Stimulated activated CD4-positive, alpha-beta T cell treated with anti-CD3 and anti-CD28 coated beads, Interleukin-4, amount 100 ng/mL, for 24 hours (primary cell): Measurements from ENCODE around the gene PIGK.

Experiments used
- DNase-seq: peaks from one replicate; pipeline ENCODE4 v3.0.0-alpha.2; 2020

PIGK gene

DNA sequence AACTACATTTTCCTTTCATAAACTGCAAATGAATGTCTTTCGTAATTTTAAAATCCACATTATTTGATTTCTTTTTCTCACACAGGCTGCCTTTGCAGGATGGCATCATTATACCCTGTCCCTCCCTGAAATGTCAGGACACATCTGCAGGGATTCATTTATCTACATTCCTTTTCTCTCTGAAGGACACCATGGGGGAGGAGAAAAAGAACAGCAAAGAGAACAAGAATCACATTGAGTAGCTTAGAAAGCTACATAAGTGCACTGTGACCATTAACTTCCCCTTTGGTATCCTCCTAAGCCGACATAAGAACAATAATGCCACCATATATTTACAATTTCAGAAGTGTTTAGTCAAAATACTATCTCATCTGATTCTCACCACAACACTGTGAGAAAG is 129.5 kb downstream of the PIGK start:
- no peak for DNase-seq

DNA sequence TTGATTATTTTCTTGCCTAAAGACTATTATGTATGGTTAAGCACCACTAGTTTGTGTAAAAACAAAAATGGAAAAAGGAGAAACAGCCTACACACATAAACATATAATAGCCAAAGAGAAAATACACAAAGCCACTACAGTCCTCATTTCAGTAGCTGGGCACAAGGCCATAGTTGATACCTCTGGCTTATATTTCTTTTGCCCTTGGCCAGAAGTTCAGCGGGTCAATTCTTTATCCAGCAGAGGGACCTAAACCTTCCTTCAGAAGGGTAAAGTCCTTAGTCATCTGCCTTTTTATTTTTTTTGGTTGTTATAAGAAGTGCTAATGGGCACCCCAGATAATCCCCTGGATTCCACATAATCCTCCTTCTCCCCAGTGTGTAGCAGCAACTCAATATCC is 134.1 kb downstream of the PIGK start:
- no peak for DNase-seq

DNA sequence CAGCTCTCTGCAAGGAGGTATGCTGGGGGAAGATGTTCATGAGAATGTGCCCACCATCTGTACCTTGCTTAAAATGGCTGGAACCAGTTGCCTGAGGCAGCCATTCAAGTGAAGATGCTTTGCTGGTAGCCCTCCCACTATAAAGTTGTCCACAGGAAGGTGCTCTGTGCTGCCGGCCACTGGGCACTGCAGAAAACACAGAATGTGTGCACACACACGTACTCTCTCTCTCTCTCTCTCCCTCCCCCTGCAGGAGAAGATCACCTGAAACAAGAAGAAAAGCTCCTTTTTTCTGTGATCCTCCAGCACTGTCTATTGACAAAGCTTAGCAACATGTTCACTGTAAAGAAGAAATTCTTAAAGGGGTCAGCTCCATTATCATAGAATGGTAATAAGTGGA is 134.8 kb downstream of the PIGK start:
- DNase-seq = no peak

DNA sequence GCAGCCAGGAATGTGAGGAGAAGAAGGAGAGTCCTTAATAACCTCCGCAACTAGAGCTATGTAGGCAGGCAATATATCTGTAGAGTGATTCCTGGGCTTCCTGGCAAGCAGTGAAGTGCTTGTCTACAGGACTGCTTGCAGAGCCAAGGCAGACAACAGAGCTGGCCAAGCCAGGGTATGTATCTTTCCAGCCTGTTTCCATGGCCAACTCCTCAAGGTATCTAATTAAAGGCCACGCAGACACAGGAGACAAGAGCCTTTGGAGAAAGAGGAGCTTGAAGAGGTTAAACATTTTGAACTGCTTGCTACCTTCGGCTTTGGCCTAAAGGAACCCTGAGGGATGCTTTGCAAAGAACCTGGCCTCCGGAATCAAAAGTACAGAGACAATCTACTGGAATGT is 137.4 kb downstream of the PIGK start:
- no peak for DNase-seq

DNA sequence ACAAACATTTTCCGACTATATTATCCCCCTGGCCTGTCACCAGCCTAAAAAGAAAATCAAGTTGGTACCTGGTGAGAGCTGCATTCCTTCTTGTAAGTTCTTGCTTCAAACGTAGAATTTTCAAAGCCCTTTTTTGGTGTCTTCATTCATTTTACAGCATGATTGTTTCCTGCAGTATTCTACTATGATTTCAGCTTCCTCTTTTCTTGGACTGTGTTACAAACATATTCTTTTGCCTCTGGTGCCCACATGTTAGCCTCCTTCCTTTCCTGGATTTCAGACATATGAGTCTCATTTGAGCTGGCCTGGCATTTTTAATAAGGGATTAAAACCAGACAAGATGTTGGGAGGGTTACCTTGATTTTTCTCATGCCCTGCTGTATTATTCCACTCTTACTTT is 142.5 kb downstream of the PIGK start:
- DNase-seq = no peak

DNA sequence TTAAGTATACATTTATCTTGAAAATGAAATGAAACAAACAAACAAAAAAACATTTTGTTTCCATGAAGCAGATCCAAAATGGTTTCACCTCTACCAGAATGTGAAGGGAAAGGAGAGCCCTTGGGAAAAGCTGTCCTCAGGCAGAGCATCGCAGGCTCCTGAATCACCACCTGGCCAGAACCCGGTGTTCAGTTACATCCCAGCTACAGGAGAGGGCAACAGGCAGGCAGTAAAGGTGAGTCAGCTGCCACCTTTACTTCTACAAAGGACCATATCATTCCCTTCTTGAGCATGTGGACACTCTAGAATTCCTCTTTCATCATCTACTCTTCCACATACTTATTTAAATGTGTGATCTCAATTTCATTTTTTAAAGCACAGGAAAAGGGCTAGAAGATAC is 151.2 kb downstream of the PIGK start:
- DNase-seq = no peak

DNA sequence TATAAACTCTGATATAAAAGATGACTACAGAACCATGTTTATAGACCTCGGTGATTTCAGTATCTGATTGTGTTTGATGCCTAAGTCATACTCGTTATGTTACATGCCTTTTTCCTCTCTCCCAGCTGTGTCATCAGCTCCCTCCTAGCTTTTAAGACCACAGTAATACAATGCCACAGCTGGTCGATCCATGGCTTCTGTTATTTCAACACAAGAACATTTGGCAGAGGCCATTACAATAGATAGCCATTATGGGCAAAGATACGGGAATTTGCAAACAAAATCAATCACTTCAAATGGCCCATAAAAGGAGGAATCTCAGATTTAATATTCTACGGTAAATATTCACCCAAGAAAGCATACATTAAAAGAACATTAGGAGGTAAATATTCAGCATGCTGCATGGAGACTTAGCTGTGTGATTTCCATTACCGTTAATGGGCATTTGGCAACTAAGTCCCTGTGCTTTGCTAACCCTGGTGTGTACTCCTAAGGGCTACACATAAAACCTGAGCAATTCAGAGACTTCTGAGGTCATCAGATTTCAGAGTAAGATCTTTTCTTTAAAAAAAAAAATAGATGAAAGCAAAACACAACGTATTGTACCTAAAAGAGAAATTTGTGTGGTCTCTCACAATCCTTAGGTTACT is 153.4 kb downstream of the PIGK start:
- no peak for DNase-seq

DNA sequence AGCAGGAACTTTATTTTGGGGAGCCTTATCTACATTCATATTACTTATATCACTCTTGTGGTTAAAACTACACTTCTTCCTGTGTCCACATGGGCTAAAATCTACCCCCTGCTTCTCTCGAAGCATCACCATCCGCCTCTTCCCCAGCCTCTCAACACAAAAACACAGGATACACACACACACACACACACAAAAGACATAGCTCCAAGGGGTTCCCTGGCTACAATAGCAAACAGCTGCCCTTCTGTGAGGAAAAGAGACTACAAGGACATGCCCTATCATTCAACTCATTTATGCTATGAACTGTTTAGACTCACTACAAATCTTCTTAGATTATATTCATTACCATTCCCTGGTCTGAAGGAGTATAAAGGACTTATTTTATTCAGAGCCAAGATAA is 155.0 kb downstream of the PIGK start:
- no peak for DNase-seq

DNA sequence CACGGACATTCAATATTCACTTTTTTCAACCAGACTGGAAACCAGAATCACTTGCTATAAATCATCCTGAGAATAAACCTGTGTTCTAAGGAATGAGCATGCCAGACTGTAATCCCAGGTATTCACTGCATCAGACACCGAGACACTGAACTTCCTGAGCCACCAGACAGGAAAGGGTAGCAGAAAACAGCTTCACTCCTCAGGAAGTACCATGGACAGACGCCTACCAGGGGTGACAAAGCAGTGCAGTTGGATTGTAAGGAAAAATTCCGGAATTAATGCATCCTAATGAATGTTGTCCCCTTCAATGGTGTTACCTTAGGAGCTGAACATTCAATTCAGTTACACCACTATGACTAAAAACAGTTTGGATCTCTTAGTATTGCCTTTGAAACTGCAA is 156.1 kb downstream of the PIGK start:
- no peak for DNase-seq

DNA sequence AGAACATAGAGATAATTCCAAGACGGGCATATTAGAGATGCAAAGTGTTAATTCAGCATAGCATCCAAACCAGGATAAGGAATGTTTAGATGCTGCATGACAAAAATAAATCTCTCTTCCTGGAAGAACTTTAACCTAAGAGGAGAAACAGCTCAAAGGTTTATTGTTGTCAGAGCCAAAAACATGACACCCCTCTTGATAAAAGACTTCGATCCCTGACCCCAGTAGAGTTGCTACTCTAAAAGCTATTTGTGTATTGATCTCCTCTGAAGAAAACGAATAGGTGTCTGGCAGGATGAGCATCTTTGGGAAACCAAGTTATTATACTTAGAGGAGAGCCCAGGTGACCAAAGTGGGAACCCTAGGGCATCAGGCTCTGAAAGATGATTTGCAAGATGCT is 158.1 kb downstream of the PIGK start:
- DNase-seq = no peak

DNA sequence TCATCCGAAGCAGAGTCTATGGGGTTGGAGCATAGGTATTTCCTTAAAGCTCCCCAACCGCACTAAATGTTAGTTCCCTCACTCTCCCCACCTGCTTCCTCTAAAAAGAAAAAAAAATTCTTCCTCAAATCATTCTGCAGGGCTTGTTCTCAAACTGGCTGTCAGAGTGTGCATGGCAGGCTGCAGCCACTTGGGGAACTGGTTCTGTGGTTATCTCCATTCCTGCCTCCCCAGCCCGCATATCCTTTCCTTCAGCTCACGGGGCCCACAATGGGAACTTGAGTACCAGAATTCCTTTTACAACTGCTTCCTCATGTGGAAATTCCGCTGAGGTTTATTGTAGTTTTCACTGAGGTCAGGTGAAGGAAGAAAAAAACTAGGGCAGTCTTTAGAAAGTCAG is 159.2 kb downstream of the PIGK start:
- no peak for DNase-seq

DNA sequence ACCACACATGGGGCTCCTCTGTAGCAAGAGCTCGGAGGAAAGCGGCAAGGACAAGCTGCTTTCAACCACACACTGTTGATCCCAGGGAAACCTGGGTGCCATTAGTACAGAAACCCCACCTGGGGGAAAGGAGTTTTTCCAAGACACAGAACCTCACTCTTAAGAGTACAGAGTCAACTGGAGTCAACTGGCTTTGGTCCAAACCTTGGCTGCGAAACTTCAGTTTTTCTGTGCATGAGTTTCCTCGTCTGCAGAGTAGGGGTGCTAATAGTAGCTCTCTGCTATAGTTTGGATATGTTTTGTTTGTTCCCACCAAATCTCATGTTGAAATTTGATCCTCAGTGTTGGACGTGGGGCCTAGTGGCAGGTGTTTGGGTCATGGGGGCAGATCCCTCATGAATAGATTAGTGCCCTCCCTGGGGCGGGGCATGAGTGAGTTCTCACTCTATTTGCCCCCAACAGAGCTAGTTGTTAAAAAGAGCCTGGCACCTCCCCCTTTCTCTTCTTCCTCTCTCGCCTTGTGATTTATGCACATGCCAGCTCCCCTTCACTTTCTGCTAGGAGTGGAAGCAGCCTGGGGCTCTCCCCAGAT is 161.1 kb downstream of the PIGK start:
- no peak for DNase-seq

DNA sequence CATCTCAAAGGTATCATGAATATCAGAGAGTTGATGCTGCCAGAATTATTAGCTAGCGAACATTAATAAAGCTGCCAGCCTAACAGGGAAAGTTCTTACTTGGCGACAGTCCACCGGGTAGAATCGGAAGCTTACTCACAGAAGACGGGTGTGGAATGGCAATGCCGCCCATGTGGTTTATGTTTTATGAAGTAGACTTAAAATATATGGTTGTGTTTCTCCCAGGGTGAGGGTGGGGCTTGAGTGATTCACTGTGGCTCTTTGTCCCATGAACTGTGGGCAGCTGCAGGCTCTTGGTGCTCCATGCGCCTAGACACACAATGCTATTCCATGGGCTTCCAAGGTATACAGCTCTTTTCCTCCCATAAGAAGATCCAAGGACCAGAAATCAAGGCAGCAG is 162.7 kb downstream of the PIGK start:
- DNase-seq = no peak

DNA sequence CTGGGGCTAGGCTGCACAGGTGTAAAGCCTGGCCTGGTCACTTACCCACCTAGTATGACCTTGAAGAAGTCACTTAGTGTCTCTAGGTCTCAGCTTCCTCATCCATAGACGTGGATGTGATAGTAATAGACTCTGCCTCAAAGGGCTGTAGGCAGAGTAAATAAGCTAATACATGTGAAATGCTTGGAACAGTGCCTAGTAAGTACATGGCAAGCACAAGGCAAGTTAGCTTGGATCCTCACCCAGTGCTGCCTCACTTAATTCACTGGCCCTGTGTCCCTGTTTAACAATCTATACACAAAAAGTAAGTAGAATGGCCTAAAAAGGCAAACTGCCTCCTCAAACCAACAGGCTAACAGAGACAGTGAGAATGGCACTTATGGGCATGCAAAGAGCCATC is 167.8 kb downstream of the PIGK start:
- no peak for DNase-seq

DNA sequence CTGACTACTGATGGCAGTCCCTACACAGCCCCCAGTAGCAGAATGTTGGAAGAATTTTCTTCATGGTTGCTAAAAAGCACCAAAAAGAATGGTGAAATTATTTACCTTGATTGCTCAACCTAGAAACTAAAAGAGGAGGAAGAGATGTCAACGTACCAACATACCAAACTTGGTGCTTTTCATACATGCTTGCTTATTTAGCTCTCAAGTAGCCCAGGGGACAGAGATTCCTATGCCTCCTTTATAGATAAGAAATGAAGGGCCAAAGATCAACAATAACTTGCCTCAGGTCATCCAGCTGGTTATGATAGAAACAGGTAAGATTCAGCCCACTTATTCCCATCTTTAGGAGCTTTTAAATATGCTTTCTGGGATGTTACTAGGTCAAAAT is 170.6 kb downstream of the PIGK start:
- DNase-seq = no peak

DNA sequence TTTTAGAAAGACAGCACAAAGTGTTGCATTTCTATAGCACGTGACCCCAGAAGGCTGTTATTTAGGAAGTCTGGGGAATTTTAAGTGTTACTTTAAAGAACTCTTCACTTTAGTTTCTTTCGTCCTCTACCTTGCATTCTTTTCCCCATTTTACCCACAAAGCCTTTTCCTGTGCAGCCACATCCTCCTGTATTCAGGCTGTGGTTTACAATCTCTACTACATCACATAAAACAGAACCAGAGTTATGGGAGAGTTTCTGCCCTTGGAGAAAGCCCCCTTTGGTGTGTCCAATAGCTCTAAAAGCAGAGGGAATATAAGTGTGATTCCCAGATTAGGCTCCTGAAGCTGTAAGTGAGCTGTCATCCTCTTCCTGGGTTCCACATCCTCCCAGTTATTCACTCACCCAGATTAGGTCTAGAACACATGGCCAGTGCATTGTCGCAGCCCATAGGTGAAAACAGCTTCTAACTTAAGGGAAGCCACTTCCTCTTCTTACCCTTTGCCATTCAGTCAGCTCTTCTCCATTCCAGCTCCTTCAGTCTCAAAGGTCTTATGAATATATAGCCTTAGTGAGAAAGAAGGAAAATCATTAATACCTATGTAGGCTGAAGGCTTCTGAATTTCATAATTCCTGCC is 171.1 kb downstream of the PIGK start:
- no peak for DNase-seq

DNA sequence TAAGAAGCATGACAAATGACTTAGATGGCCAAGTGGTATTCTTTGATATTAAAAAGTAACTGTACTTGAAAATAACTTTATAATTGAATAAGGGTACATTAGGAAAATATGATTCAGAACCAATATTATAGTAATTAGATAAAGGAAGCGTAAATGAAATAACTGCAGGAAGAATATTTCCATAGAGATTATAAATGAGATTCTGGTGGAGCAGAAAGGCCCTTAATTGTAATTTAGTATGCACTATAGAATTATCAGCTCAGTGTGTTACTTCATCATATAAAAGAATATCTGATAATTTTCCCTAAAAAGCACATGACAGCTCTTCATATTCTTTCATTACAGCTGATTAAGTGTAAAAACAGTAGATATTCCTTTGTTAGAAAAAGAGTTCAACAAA is 171.7 kb downstream of the PIGK start:
- DNase-seq = no peak

DNA sequence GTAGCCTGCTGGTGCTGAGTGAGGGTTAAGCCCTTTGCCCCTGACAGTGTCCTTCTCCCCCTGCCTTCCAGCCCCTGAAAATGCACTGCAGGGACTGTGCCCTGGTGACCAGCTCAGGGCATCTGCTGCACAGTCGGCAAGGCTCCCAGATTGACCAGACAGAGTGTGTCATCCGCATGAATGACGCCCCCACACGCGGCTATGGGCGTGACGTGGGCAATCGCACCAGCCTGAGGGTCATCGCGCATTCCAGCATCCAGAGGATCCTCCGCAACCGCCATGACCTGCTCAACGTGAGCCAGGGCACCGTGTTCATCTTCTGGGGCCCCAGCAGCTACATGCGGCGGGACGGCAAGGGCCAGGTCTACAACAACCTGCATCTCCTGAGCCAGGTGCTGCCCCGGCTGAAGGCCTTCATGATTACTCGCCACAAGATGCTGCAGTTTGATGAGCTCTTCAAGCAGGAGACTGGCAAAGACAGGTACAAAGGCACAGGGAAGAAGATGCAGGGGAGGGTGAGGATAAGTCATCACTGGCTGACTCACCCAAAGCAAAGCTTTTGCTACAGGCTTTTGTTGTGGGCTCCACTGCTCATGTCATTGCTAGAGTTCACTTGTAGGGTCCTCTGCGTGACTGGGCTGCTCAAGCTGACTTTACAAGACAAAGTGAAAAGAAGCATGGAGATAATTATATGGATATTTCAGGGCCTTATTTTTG is 174.9 kb downstream of the PIGK start:
- DNase-seq = no peak

DNA sequence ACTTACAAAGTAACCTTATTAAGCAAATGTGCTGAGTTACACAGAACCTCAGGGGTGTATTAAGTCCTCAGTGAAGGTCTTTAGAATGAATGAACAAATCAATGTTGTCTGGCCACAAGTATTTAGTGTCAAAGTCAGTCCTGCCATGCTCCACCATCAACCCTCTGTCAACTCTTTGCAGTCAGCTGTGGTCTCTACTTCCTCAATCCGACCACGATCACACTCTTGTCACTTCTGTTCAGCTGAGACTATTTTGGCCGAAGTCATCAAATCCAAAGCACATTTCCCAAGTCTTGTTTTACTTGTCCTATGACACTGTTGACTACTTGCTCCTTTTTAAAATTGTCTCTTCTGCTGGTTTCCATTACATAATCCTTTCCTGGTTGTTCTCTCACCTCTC is 178.4 kb downstream of the PIGK start:
- DNase-seq = no peak

DNA sequence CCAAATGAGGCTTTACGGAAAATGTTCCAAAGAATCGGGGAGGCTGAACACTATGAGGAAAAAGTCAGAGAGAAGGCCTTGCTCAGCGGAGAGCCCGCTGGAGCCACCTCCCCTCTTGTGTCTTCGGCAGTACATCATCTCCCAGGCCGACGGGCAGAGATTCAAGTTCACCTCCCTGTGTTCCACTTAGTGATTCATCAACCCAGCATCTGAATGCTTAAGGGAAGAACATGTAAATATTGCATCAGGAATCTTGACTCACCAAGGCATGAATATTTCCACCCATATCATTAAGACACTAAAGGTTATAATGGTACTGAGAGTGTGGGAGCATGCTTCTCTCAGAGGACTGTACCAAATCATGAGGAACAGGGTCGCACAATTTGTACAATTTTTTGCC is 179.5 kb downstream of the PIGK start:
- no peak for DNase-seq

DNA sequence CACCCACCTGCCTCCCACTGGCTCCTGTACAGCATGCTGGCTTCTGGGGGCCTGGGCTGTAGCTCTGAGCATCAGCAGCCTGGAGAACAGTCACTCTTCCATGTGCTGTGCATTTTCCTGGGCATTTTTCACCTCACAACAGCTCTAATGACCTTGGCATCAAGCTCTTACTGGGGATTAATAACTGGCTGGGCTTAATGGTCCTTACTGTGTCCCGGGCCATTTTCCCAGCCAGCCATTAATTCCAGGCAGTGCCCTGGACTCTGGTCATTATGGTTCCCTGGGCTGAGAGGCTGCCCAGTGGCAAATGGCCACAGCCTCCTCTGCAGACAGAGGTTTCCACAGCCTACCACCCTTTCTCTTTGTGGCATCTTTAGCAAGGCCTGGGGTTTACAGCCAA is 180.1 kb downstream of the PIGK start:
- no peak for DNase-seq
